GM12878 (cell line): ENCODE data around the gene NCAM1. TPM values are rescaled to one million over a fixed set of nuclear protein-coding genes. Genes with fewer than 3 reads are reported as not detected.

ENCODE experiments used
- ATAC-seq: fragments of 200-7000 bp; cut with Tn5 transposase; 3 replicates; pipeline ENCODE4 v1.9.1; 2020; ENCODE audit warnings: mild to moderate bottlenecking, moderate library complexity
- BruUV-seq: library from RNA; stranded (reverse); fragments of 400-500 nt; replicated peaks from 2 replicates; lab custom pipeline; 2021; lab: Mats Ljungman, UMichigan
- CTCF ChIA-PET: fragments of 300-600 bp; sonication (Branson Sonifier 250); formaldehyde crosslinking; extraction: SDS; loops from one replicate; lab custom pipeline; 2021; ENCODE audit warnings: inconsistent platforms; lab: Yijun Ruan, JAX
- POLR2A ChIA-PET: fragments of 350-600 bp; formaldehyde crosslinking; extraction: SDS; loops from one replicate; lab custom pipeline; 2021; ENCODE audit warnings: inconsistent platforms; lab: Charles Lee
- RAD21 ChIA-PET: fragments of 300-600 bp; sonication (Branson Sonifier 250); formaldehyde crosslinking; loops from one replicate; lab custom pipeline; 2023; ENCODE audit warnings: antibody characterized with exemption; ENCODE audit not compliant: unreplicated experiment; lab: Charles Lee
- SMC1A ChIA-PET: fragments of 300-600 bp; sonication (Branson Sonifier 250); formaldehyde crosslinking; loops from one replicate; lab custom pipeline; 2023; ENCODE audit not compliant: unreplicated experiment, uncharacterized antibody; lab: Charles Lee
- DNase-seq: peaks from one replicate; pipeline ENCODE4 v3.0.0-alpha.2; 2011; ENCODE audit warnings: low read depth, low spot score
- FAIRE-seq: peaks from 3 replicates; lab custom pipeline; 2011; peaks lifted over from hg19 to GRCh38; lab: Jason Lieb, UNC
- H2AFZ ChIP-seq: 2 replicates; pipeline ENCODE4 v1.6.0; 2011; ENCODE audit warnings: low read depth, low read length, control low read depth; ENCODE audit not compliant: control insufficient read depth
- H3K27ac ChIP-seq: 2 replicates; pipeline ENCODE4 v1.5.1; 2011; ENCODE audit warnings: control low read depth; ENCODE audit not compliant: control insufficient read depth, insufficient read depth
- H3K27me3 ChIP-seq, 2 experiments: replicated peaks in 1 of 2; 2 replicates each; pipeline versions ENCODE4 v1.6.0 to v1.6.1; 2011; ENCODE audit warnings: low read length in 1 of 2; ENCODE audit not compliant: control insufficient read depth in 2 of 2, insufficient read depth in 2 of 2
- H3K36me3 ChIP-seq, 2 experiments: 2 replicates each; pipeline ENCODE4 v1.5.1; 2011; ENCODE audit warnings: low read length in 1 of 2; ENCODE audit not compliant: control insufficient read depth in 2 of 2, insufficient read depth in 2 of 2
- H3K4me1 ChIP-seq: 2 replicates; pipeline ENCODE4 v1.6.1; 2011; ENCODE audit warnings: mild to moderate bottlenecking, low read length, moderate library complexity, mixed read lengths; ENCODE audit not compliant: control insufficient read depth, insufficient read depth
- H3K4me2 ChIP-seq: 2 replicates; pipeline ENCODE4 v1.6.0; 2011; ENCODE audit warnings: control low read depth; ENCODE audit not compliant: control insufficient read depth, insufficient read depth
- H3K4me3 ChIP-seq: fragments of 200-600 bp; sonication (generic); 2 replicates; pipeline ENCODE4 v1.5.1; 2016
- H3K79me2 ChIP-seq: 2 replicates; pipeline ENCODE4 v1.6.0; 2011; ENCODE audit warnings: low read length; ENCODE audit not compliant: control insufficient read depth, insufficient read depth
- H3K9ac ChIP-seq: 2 replicates; pipeline ENCODE4 v1.8.0; 2011; ENCODE audit warnings: low read length, control low read depth, mixed read lengths; ENCODE audit not compliant: control insufficient read depth, insufficient read depth
- H3K9me3 ChIP-seq: replicated peaks from 3 replicates; pipeline ENCODE4 v1.5.1; 2011; ENCODE audit warnings: mild to moderate bottlenecking, low read length; ENCODE audit not compliant: control insufficient read depth, insufficient read depth
- H4K20me1 ChIP-seq: 2 replicates; pipeline ENCODE4 v1.6.0; 2011; ENCODE audit not compliant: control insufficient read depth, insufficient read depth
- ASH2L ChIP-seq: fragments of 300-600, 200-600 bp; sonication (generic); IDR thresholded peaks from 2 replicates; pipeline ENCODE4 v1.6.1; 2017; ENCODE audit warnings: low read depth, mild to moderate bottlenecking, borderline replicate concordance
- CHD1 ChIP-seq: IDR thresholded peaks from 2 replicates; pipeline ENCODE4 v1.6.1; 2012; ENCODE audit warnings: low read depth, low read length, improper control_type of control experiment
- CHD2 ChIP-seq: IDR thresholded peaks from 2 replicates; pipeline ENCODE4 v1.6.1; 2011; ENCODE audit warnings: low read depth, low read length, improper control_type of control experiment, borderline replicate concordance
- DPF2 ChIP-seq: fragments of 450-650 bp; IDR thresholded peaks from 2 replicates; pipeline ENCODE4 v1.6.1; 2017; ENCODE audit warnings: mild to moderate bottlenecking
- E2F8 ChIP-seq: fragments of 450-650 bp; IDR thresholded peaks from 2 replicates; pipeline ENCODE4 v1.6.1; 2018; ENCODE audit warnings: mild to moderate bottlenecking, low read depth, moderate library complexity; ENCODE audit not compliant: partially characterized antibody
- EGR1 ChIP-seq, 2 experiments: IDR thresholded peaks; 1 replicate in 1 of 2; 2 replicates in 1 of 2; pipeline ENCODE4 v1.6.1; 2011 to 2012; ENCODE audit warnings: low read depth in 2 of 2, low read length in 2 of 2, borderline replicate concordance in 1 of 2, mild to moderate bottlenecking in 1 of 2, moderate library complexity in 1 of 2
- LARP7 ChIP-seq: fragments of 450-650 bp; IDR thresholded peaks from 2 replicates; pipeline ENCODE4 v1.6.1; 2017; ENCODE audit warnings: mild to moderate bottlenecking
- MLLT1 ChIP-seq: fragments of 450-650 bp; IDR thresholded peaks from 2 replicates; pipeline ENCODE4 v1.6.1; 2016; ENCODE audit warnings: mild to moderate bottlenecking
- NR2C1 ChIP-seq: fragments of 450-650 bp; IDR thresholded peaks from 2 replicates; pipeline ENCODE4 v1.6.1; 2017; ENCODE audit warnings: antibody characterized with exemption, mild to moderate bottlenecking, moderate library complexity
- NR2F1 ChIP-seq: fragments of 450-650 bp; conservative IDR thresholded peaks from 2 replicates; pipeline ENCODE4 v1.6.1; 2017; ENCODE audit warnings: mild to moderate bottlenecking
- SP1 ChIP-seq: IDR thresholded peaks from one replicate; pipeline ENCODE4 v1.6.1; 2011; ENCODE audit warnings: low read depth, low read length
- ZBTB4 ChIP-seq: fragments of 450-650 bp; formaldehyde crosslinking; IDR thresholded peaks from 2 replicates; pipeline ENCODE4 v1.4.0; 2022; ENCODE audit warnings: mild to moderate bottlenecking, moderate library complexity
- ZNF24 ChIP-seq: fragments of 450-650 bp; IDR thresholded peaks from 2 replicates; pipeline ENCODE4 v1.6.1; 2017; ENCODE audit warnings: antibody characterized with exemption, mild to moderate bottlenecking
- WGBS: methylation state at CpG from one replicate; pipeline ENCODE4 v1.1.6; 2016; ENCODE audit warnings: low lambda C conversion rate; ENCODE audit not compliant: insufficient replicate concordance, insufficient coverage; ENCODE audit errors: missing lambda C conversion rate; 5-methylcytosine and 5-hydroxymethylcytosine counted together
- in situ Hi-C: fragments of 300-500 bp; cut with MboI; formaldehyde crosslinking; loops from 9 replicates; pipeline ENCODE4 v1.14.3; 2018; ENCODE audit warnings: mixed read lengths
- intact Hi-C: fragments of 100-400 bp; cut with micrococcal nuclease; formaldehyde crosslinking; loops from one replicate; pipeline ENCODE4 v1.14.2; 2022; ENCODE audit not compliant: unreplicated experiment
- polyA plus RNA-seq, 11 experiments: library from polyadenylated mRNA; depleted of rRNA in 4 of 11; unstranded in 6 of 11; stranded (reverse) in 5 of 11; fragments of >200 nt; fragmentation: Nextera tagmentation in 4 of 11; fragmentation: Illumina TruSeq in 1 of 11; extraction: Ambion mirVana in 4 of 11; extraction: Trizol in 1 of 11; gene quantifications; 1 replicate in 1 of 11; 2 replicates in 10 of 11; pipeline versions ENCODE4 v1.2.1 to v1.2.3, GENCODE V29; 2011 to 2016; ENCODE audit warnings: inconsistent platforms in 2 of 11, missing spikeins in 2 of 11, low read depth in 1 of 11
- total RNA-seq, 4 experiments: library from RNA; depleted of rRNA in 3 of 4; stranded (reverse); fragments of >200 nt in 3 of 4; fragmentation: Illumina TruSeq in 1 of 4; extraction: Trizol in 1 of 4; gene quantifications; 2 replicates each; pipeline versions ENCODE4 v1.2.1 to v1.2.3, GENCODE V29; 2013 to 2021

NCAM1 gene
- total and polyA plus RNA-seq, 10 of the 15 experiments (the other 5 are each of a cell fraction or from before 2014, with no cell fraction given), result 0.10 to 0.23 (median 0.11) TPM; not detected in 7

- no peaks in the 10 kb centered on the region for H3K4me1 ChIP-seq
- H3K27me3 ChIP-seq, result peaks cover 3 to 4% of the 10 kb centered on the region in 2 experiments
- DNase-seq (no peak), ATAC-seq (no peak), FAIRE-seq (no peak)
- no peak overlapping the region for H3K27ac ChIP-seq
- no peak overlapping the region for H3K9ac ChIP-seq
- no peak for TF ChIP-seq ZBTB4
- TF ChIP-seq NR2F1, result no peak
- TF ChIP-seq CHD2, result no peak
- TF ChIP-seq ZNF24, result no peak
- no peak for TF ChIP-seq NR2C1
- TF ChIP-seq DPF2, result no peak
- TF ChIP-seq CHD1, result no peak
- no peak for TF ChIP-seq E2F8
- TF ChIP-seq ASH2L, result no peak
- TF ChIP-seq LARP7, result no peak
- no peak for TF ChIP-seq EGR1 (IDR thresholded peaks at IDR 0.05; ENCODE audit: borderline replicate concordance in 1 of 2, low read depth in 2 of 2, low read length in 2 of 2)
- no peak for TF ChIP-seq SP1
- no peak for TF ChIP-seq MLLT1
- no peaks in the 10 kb centered on the region for H3K36me3 ChIP-seq
- no TSS peak for BruUV-seq
- no peak overlapping the region for H2AFZ ChIP-seq
- no peaks in the 10 kb centered on the region for H3K9me3 ChIP-seq
- ChIA-PET POLR2A (no interaction called here), CTCF (interaction anchor here (0.7 to 1.2 kb wide), 4 partner anchors 9 to 139 kb away, joined by 3 read pairs; no protein-coding TSS in a partner anchor), RAD21 (no interaction called here), SMC1A (interaction anchor here (0.6 to 1.4 kb wide), 3 partner anchors 41 to 457 kb away, joined by 3 to 5 read pairs (median 3); no protein-coding TSS in a partner anchor)
- intact Hi-C loops (no loop called here), in situ Hi-C loops (no loop called here)
- H3K4me3 ChIP-seq, result no peak overlapping the region
- 57% methylated on average over 6 of the region's 6 CpGs for WGBS
- H4K20me1 ChIP-seq, result no peaks in the 10 kb centered on the region
- H3K79me2 ChIP-seq, result no peaks in the 10 kb centered on the region
- H3K4me2 ChIP-seq, result no peak overlapping the region
Measured at GRCh38 chr11:113247966-113248365, 286.7 kb downstream of the NCAM1 start.
